GM18517 (cell line): ENCODE results near the gene TSPYL6.

Source experiments
- ATAC-seq: cut with Tn5 transposase; IDR thresholded peaks from one replicate; pipeline ENCODE4 v1.9.1; 2021; ENCODE audit warnings: mild to moderate bottlenecking, moderate library complexity; ENCODE audit not compliant: unreplicated experiment

Gene TSPYL6

GRCh38 chr2:54259413-54260240 is 3.6 kb upstream of the TSPYL6 start:
- peak; percentile 82 for ATAC-seq

- ATAC-seq: no peak
These were observed 2.1 kb upstream of the TSPYL6 start for GRCh38 chr2:54258166-54258565.

GRCh38 chr2:54255230-54256090 is 569 bp downstream of the TSPYL6 start:
- no peak for ATAC-seq

- ATAC-seq: no peak
These were observed 1.8 kb downstream of the TSPYL6 start for GRCh38 chr2:54254180-54254579.

- no peak for ATAC-seq
These were observed 6.4 kb downstream of the TSPYL6 start for GRCh38 chr2:54249629-54250028.

- ATAC-seq: no peak
These were observed 8.9 kb downstream of the TSPYL6 start for GRCh38 chr2:54247115-54247514.

GRCh38 chr2:54240515-54241469 is 15.2 kb downstream of the TSPYL6 start:
- no peak for ATAC-seq

GRCh38 chr2:54239427-54239826 is 16.6 kb downstream of the TSPYL6 start:
- ATAC-seq: no peak

GRCh38 chr2:54237428-54237827 is 18.6 kb downstream of the TSPYL6 start:
- no peak for ATAC-seq

GRCh38 chr2:54233832-54234649 is 22.0 kb downstream of the TSPYL6 start:
- no peak for ATAC-seq

- ATAC-seq: no peak
These were observed 27.1 kb downstream of the TSPYL6 start for GRCh38 chr2:54228945-54229344.

- no peak for ATAC-seq
These were observed 28.2 kb downstream of the TSPYL6 start for GRCh38 chr2:54227798-54228197.

GRCh38 chr2:54226260-54226659 is 29.8 kb downstream of the TSPYL6 start:
- no peak for ATAC-seq

GRCh38 chr2:54224997-54225396 is 31.0 kb downstream of the TSPYL6 start:
- no peak for ATAC-seq

- ATAC-seq: no peak
These were observed 42.9 kb downstream of the TSPYL6 start for GRCh38 chr2:54213082-54213481.

- no peak for ATAC-seq
These were observed 43.6 kb downstream of the TSPYL6 start for GRCh38 chr2:54212456-54212855.

GRCh38 chr2:54209379-54209778 is 46.6 kb downstream of the TSPYL6 start:
- no peak for ATAC-seq

- no peak for ATAC-seq
These were observed 47.4 kb downstream of the TSPYL6 start for GRCh38 chr2:54208364-54209240.

- no peak for ATAC-seq
These were observed 48.3 kb downstream of the TSPYL6 start for GRCh38 chr2:54207666-54208195.
